Measurements from ENCODE around the gene FARS2. TPM values are rescaled to one million over a fixed set of nuclear protein-coding genes. Genes with fewer than 3 reads are reported as not detected.

Gene FARS2
- polyA plus RNA-seq, 3 donors = 12.2 to 21.6 (median 17.7) TPM

GRCh38 chr6:5486214-5486613, 224.9 kb downstream of the FARS2 start:
- Mint-ChIP-seq H3K4me1 (peaks cover 3% of the 10 kb centered on the region), H3K9me3 (no peaks in the 10 kb centered on the region), H3K27ac (no peak overlapping the region), H3K27me3 (ENCODE audit: low read depth in 3 of 3) (peaks cover 0 to 3% (median 1%) of the 10 kb centered on the region in 3 donors), H3K36me3 (peaks cover 6 to 15% of the 10 kb centered on the region in 2 donors), H3K4me3 (no peak overlapping the region)
- Histone ChIP-seq H3K79me2 (ENCODE audit: insufficient read depth, low read length) (no peaks in the 10 kb centered on the region), H3K9ac (ENCODE audit: insufficient read depth, low read length, poor library complexity, severe bottlenecking) (no peak overlapping the region), H3K4me2 (replicated peaks; ENCODE audit: extremely low read depth, low read length, poor library complexity, severe bottlenecking) (no peak overlapping the region), H3K4me3 (replicated peaks in 1 of 3; ENCODE audit: low read depth in 2 of 3, low read length in 3 of 3) (no peak overlapping the region), H3K4me1 (ENCODE audit: control insufficient read depth in 1 of 2, insufficient read depth in 2 of 2, low read length in 2 of 2) (no peaks in the 10 kb centered on the region), H4K20me1 (ENCODE audit: insufficient read depth, low read length) (no peaks in the 10 kb centered on the region), H3K27ac (ENCODE audit: low read depth in 1 of 2, low read length in 2 of 2) (no peak overlapping the region), H2AFZ (ENCODE audit: insufficient read depth, low read depth, low read length, poor library complexity, severe bottlenecking) (no peak overlapping the region), H3K9me3 (replicated peaks in 1 of 2; ENCODE audit: control insufficient read depth in 1 of 2, insufficient read depth in 1 of 2, low read length in 2 of 2) (no peaks in the 10 kb centered on the region), H3K27me3 (ENCODE audit: control insufficient read depth in 2 of 2, insufficient read depth in 2 of 2, low read length in 2 of 2) (no peaks in the 10 kb centered on the region), H3K36me3 (replicated peaks in 1 of 2; ENCODE audit: control insufficient read depth in 1 of 2, insufficient read depth in 2 of 2, low read length in 2 of 2) (peaks cover 0 to 12% of the 10 kb centered on the region in 2 donors)
- no peak for TF ChIP-seq CTCF (IDR thresholded peaks at IDR 0.05)
- intact Hi-C loops (cut with micrococcal nuclease) = no loop called here
- no peak for DNase-seq
- 80% methylated on average over 1 of the region's 2 CpGs for WGBS (ENCODE audit: insufficient coverage)

GRCh38 chr6:5490501-5491069, 229.3 kb downstream of the FARS2 start:
- Histone ChIP-seq H3K36me3 (replicated peaks in 1 of 2; ENCODE audit: control insufficient read depth in 1 of 2, insufficient read depth in 2 of 2, low read length in 2 of 2) (peaks cover 0 to 17% of the 10 kb centered on the region in 2 donors), H3K79me2 (ENCODE audit: insufficient read depth, low read length) (no peaks in the 10 kb centered on the region), H3K4me1 (ENCODE audit: control insufficient read depth in 1 of 2, insufficient read depth in 2 of 2, low read length in 2 of 2) (no peaks in the 10 kb centered on the region), H2AFZ (ENCODE audit: insufficient read depth, low read depth, low read length, poor library complexity, severe bottlenecking) (no peak overlapping the region), H3K9me3 (replicated peaks in 1 of 2; ENCODE audit: control insufficient read depth in 1 of 2, insufficient read depth in 1 of 2, low read length in 2 of 2) (no peaks in the 10 kb centered on the region), H3K4me3 (replicated peaks in 1 of 3; ENCODE audit: low read depth in 2 of 3, low read length in 3 of 3) (no peak overlapping the region), H4K20me1 (ENCODE audit: insufficient read depth, low read length) (no peaks in the 10 kb centered on the region), H3K27ac (ENCODE audit: low read depth in 1 of 2, low read length in 2 of 2) (no peak overlapping the region), H3K27me3 (ENCODE audit: control insufficient read depth in 2 of 2, insufficient read depth in 2 of 2, low read length in 2 of 2) (no peaks in the 10 kb centered on the region), H3K4me2 (replicated peaks; ENCODE audit: extremely low read depth, low read length, poor library complexity, severe bottlenecking) (no peak overlapping the region), H3K9ac (ENCODE audit: insufficient read depth, low read length, poor library complexity, severe bottlenecking) (no peak overlapping the region)
- intact Hi-C loops (cut with micrococcal nuclease) = no loop called here
- WGBS (ENCODE audit: insufficient coverage) = no CpG with 5 or more reads among the region's 1 CpG
- no peak for DNase-seq
- Mint-ChIP-seq H3K36me3 (peaks cover 6 to 18% of the 10 kb centered on the region in 2 donors), H3K4me1 (no peaks in the 10 kb centered on the region), H3K4me3 (no peak overlapping the region), H3K27ac (no peak overlapping the region), H3K27me3 (ENCODE audit: low read depth in 3 of 3) (no peaks in the 10 kb centered on the region), H3K9me3 (no peaks in the 10 kb centered on the region)
- no peak for TF ChIP-seq CTCF (IDR thresholded peaks at IDR 0.05)

Measured in CD14-positive monocyte (primary cell).